SJCRH30 (cell line): ENCODE measurements around the gene OPCML. TPM values are rescaled to one million over a fixed set of nuclear protein-coding genes. Genes with fewer than 3 reads are reported as not detected.

Experiments used
- DNase-seq, 2 experiments: peaks; one replicate each; pipeline ENCODE4 v3.0.0-alpha.2; 2015 to 2020
- H3K27ac ChIP-seq: fragments of 250-450 bp; sonication (Bioruptor Pico); 2 replicates; pipeline ENCODE4 v1.5.1; 2020; ENCODE audit warnings: mild to moderate bottlenecking, moderate library complexity
- H3K27me3 ChIP-seq: fragments of 250-450 bp; sonication (Bioruptor Pico); 2 replicates; pipeline ENCODE4 v1.5.1; 2020; ENCODE audit warnings: mild to moderate bottlenecking, moderate library complexity
- H3K36me3 ChIP-seq: fragments of 250-450 bp; sonication (Bioruptor Pico); 2 replicates; pipeline ENCODE4 v1.5.1; 2020; ENCODE audit warnings: mild to moderate bottlenecking, moderate library complexity
- H3K4me1 ChIP-seq: fragments of 250-450 bp; sonication (Bioruptor Pico); 2 replicates; pipeline ENCODE4 v1.5.1; 2020; ENCODE audit warnings: mild to moderate bottlenecking, moderate library complexity
- H3K4me3 ChIP-seq: fragments of 250-450 bp; sonication (Bioruptor Pico); 2 replicates; pipeline ENCODE4 v1.5.1; 2020; ENCODE audit warnings: mild to moderate bottlenecking, moderate library complexity
- H3K9me3 ChIP-seq: fragments of 250-450 bp; sonication (Bioruptor Pico); replicated peaks from 2 replicates; pipeline ENCODE4 v1.5.1; 2020; ENCODE audit warnings: mild to moderate bottlenecking, moderate library complexity
- total RNA-seq: library from RNA; depleted of rRNA; stranded (reverse); fragments of >200 nt; shearing (Covaris generic); gene quantifications from 2 replicates; pipeline ENCODE4 v1.2.3, GENCODE V29; 2014; rRNA removed

OPCML gene
- not detected in 2 replicates for total RNA-seq

DNA sequence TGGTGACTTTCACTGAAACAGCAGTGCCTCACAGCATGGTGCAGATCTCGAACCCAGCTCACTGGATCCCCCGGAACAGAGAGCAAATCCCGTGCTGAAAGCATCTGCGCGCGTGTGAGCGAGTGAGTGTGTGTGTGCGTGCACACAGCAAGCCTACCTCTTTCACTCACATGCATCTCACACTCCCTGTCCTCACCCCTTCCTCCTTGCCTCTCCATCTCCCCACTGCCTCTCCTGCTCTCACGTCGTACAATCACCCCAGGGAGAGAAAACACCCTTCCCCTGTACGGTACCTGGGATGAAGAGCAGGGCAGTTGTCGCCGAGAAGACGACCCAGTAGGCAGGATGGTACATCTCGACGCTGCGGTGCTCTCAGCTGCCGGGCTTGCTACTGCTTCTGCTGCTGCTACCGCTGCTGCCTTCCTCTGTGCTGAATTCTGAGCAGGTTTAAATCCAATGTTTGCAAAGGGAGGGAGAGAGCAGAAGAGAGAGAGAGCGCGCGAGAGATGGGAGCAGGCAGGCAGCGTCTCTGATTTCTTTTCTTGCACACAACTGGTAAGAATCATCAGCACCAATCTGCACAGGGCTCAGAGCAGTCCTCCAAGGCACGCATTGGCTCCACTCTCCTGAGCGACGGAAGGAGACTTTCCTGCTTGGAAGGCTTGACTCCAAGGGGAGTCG is at the start of gene OPCML:
Gene OPCML, minus strand, starts transcription at position 531 of the 681 bp plus-strand sequence.
- no peaks in the 10 kb centered on the region for H3K9me3 ChIP-seq
- no peaks in the 10 kb centered on the region for H3K4me1 ChIP-seq
- H3K27me3 ChIP-seq: no peaks in the 10 kb centered on the region
- no peak for DNase-seq
- no peaks in the 10 kb centered on the region for H3K36me3 ChIP-seq
- H3K27ac ChIP-seq: no peak within 1 kb of the TSS
- H3K4me3 ChIP-seq: no peak within 1 kb of the TSS

DNA sequence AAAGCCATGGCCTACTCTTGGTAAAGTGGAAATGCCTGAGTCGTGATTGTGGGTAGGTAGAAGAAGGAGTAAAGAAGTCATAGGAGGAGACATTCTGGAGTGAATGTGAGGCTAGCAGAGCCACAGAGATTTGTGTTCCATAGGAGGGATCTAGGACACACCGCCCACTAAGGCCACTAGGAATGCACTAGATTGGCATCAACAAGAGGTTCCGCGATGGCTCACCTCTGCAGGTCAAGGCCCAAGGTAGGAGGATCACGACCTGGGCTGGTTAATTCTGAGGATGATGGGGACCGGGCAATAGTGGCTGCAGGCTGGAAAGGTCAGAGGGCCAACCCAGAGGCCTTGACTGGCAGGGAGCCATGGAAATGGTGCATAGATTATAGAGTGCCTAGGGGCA is 48.8 kb upstream of the OPCML start:
- no peaks in the 10 kb centered on the region for H3K9me3 ChIP-seq
- H3K4me3 ChIP-seq: no peak overlapping the region
- no peaks in the 10 kb centered on the region; the same call in 1 of the 2 replicates for H3K27me3 ChIP-seq
- H3K27ac ChIP-seq: no peak overlapping the region
- H3K4me1 ChIP-seq: no peaks in the 10 kb centered on the region
- no peak for DNase-seq
- H3K36me3 ChIP-seq: no peaks in the 10 kb centered on the region

DNA sequence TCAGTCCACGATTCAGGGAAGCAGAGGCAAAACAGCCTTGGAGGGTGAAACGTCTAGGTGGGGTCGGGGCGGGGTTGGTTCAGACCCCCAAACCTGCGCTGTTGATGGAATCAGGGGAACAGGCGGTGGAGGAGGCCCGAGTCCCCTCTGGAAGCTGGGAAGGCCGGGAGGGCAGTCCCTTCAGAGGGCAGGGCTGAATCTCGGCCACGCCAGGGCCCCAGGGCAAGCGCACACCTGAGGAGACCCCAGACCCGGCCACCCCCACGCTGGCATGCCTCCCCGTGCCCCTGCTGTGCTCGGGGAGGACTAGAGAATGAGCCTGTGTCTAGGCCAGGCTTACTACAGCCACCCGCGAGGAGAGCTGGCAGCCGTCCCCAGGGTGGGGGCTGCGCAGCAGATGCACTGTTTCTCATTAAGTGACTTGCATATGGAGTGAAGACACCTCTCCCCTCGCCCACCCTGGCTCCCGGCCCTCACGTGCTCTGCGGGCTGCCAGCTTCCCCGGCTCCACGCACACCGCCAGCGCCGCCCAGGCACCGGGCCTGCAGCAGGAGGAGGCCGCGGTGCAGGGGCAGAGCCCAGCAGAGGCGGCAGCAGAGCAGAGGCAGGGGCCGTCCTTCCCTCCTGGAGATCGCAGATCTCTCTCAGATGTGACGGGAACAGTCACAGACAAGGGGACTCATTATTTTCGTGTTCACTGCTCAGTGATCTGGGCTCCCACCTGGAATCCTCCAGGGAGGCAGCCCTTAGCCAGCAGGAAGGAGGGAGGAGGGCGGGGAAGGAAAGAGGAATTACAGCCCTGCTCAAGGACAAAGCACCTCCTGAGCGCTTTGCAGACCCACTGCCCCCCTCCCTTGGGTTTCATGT is 47.1 kb upstream of the OPCML start:
- Histone ChIP-seq H3K27me3 (no peaks in the 10 kb centered on the region; the same call in 1 of the 2 replicates), H3K4me3 (no peak overlapping the region), H3K27ac (no peak overlapping the region)

DNA sequence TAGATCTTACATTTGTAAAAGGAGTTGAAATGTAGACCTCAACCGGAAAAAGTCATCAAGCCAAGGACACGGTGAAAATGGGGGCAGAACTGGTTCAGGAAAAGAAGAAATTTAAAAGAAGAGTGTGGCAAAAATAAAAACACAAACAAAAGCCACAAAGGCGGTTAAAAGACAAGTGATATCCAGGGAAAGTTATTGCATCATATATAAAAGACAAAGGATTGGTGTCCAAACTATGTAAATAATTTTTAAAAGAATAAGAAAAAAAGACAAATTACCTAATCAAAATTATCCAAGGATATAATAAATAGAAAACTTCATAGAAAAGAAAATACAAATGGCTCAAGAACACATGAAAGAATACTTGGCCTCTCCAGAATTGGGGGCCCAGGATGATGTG is 45.1 kb upstream of the OPCML start:
- Histone ChIP-seq H3K36me3 (no peaks in the 10 kb centered on the region), H3K4me3 (no peak overlapping the region), H3K27ac (no peak overlapping the region), H3K4me1 (no peaks in the 10 kb centered on the region), H3K27me3 (no peaks in the 10 kb centered on the region; the same call in 1 of the 2 replicates), H3K9me3 (no peaks in the 10 kb centered on the region)
- DNase-seq: no peak

More for the DNA sequence above, 47.1 kb upstream of the OPCML start:
- Histone ChIP-seq H3K9me3 (no peaks in the 10 kb centered on the region), H3K36me3 (no peaks in the 10 kb centered on the region), H3K4me1 (no peaks in the 10 kb centered on the region)
- no peak for DNase-seq

DNA sequence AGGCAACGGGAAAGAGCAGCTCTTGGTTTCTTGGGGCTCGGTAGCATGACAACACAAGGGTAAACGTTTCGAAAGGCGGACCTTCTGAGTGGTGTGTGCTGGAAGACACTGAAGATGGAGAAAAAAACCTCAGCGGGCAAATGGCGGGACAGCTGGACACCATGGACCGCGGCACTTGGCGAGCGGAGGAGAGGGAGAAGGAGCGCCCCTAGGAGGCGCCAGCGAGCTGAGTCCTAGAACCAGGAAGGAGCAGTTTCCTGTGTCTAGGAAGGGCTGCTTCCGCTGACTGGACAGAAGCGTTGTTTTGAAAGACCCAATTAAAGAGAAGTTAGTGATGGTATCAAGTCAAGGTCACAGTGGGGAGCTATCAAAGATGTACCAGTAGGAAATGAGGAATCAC is 44.0 kb upstream of the OPCML start:
- Histone ChIP-seq H3K4me3 (no peak overlapping the region), H3K27me3 (no peaks in the 10 kb centered on the region; the same call in 1 of the 2 replicates), H3K27ac (no peak overlapping the region), H3K9me3 (no peaks in the 10 kb centered on the region), H3K36me3 (no peaks in the 10 kb centered on the region), H3K4me1 (no peaks in the 10 kb centered on the region)
- DNase-seq: peak; percentile 3 to 8

DNA sequence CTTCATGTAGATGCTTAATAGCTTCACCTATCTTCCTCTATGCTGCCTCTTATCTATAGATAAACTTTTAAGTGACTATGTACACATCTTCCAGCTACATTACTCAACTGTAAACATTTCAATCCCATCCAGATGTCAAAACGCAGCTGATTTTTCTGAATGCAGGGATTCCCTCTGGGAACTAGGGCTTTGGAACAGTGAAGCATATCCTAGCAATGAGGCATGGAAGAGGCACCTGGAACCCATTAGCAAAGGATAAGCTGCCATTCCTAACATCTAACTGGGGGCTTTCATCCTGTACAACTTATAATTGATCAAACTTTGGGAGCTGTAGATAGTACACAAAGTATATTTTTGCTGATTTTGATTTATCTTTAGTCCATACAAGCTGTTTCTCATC is 40.8 kb upstream of the OPCML start:
- no peak overlapping the region for H3K4me3 ChIP-seq
- H3K27ac ChIP-seq: no peak overlapping the region
- H3K4me1 ChIP-seq: no peaks in the 10 kb centered on the region
- no peak for DNase-seq
- H3K36me3 ChIP-seq: no peaks in the 10 kb centered on the region
- H3K9me3 ChIP-seq: no peaks in the 10 kb centered on the region
- H3K27me3 ChIP-seq: no peaks in the 10 kb centered on the region

DNA sequence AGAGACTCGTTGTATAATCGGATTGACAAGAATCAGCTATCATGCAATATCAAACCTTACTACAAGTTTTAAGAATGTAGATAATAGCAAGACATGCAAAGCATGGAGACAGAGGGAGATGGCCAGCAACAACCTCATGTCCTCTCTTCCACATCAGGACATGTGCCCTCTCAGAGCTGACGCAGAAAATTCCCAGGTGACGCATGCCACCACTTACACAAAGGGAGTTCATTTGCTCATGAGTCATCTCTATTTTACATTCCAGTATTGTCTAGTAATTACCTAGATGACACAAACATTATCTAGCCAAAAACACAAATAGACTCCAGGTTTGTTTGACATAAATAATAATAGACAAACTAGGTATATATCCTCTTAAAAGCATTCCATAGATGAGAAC is 38.1 kb upstream of the OPCML start:
- Histone ChIP-seq H3K4me3 (no peak overlapping the region), H3K4me1 (no peaks in the 10 kb centered on the region), H3K27ac (no peak overlapping the region), H3K36me3 (no peaks in the 10 kb centered on the region), H3K9me3 (no peaks in the 10 kb centered on the region), H3K27me3 (peaks cover 2% of the 10 kb centered on the region; the same call in 1 of the 2 replicates)
- no peak for DNase-seq

DNA sequence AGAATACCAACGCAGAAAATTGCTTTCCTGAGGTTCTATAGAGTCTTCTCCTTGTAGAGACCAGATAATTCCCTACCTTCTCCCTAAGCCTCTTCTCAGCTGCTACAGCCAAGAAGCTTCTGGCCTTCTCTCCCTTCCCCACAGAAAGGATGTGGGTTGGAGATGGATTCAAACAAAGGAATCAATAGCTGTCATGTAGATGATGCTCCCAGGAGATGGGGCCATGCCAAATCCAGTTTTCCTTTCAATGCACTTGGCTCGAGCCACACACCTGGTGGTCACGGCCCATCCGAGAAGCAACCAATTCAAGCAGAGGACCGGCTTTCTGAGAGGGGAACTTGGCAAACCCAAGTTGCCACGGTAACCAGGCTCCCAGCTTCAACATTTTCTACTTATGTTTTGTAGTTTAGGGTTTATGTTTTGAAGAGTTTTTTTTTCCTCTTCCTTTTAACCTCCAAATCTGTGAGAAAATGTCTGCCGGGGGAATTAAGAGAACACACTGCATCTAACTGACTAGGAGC is 31.3 kb upstream of the OPCML start:
- H3K36me3 ChIP-seq: no peaks in the 10 kb centered on the region
- H3K4me1 ChIP-seq: no peaks in the 10 kb centered on the region
- no peak overlapping the region for H3K27ac ChIP-seq
- DNase-seq: no peak
- no peaks in the 10 kb centered on the region for H3K9me3 ChIP-seq
- H3K27me3 ChIP-seq: peaks cover 3% of the 10 kb centered on the region; the same call in 1 of the 2 replicates
- H3K4me3 ChIP-seq: no peak overlapping the region

DNA sequence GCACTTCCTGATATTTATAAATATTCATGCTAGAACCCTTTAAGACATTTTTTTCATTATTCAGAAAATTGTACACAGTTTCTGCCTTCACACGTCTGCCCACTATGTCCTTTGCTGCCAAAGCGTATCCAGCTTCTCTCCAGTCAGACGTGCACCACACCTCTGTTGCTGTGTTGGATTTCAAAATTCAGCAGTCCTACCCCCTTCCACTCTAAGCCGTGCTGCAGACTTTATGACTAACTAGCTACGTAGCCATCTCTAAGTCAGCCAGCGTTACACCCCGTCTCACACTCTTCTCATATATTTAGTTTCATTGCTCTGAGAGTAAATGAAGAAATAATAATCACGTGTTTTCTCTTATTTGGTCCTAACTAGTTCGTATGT is 28.2 kb upstream of the OPCML start:
- no peak for DNase-seq
- Histone ChIP-seq H3K36me3 (no peaks in the 10 kb centered on the region), H3K27ac (no peak overlapping the region), H3K4me1 (no peaks in the 10 kb centered on the region), H3K9me3 (no peaks in the 10 kb centered on the region), H3K4me3 (no peak overlapping the region), H3K27me3 (peaks cover 1% of the 10 kb centered on the region; the same call in 1 of the 2 replicates)

DNA sequence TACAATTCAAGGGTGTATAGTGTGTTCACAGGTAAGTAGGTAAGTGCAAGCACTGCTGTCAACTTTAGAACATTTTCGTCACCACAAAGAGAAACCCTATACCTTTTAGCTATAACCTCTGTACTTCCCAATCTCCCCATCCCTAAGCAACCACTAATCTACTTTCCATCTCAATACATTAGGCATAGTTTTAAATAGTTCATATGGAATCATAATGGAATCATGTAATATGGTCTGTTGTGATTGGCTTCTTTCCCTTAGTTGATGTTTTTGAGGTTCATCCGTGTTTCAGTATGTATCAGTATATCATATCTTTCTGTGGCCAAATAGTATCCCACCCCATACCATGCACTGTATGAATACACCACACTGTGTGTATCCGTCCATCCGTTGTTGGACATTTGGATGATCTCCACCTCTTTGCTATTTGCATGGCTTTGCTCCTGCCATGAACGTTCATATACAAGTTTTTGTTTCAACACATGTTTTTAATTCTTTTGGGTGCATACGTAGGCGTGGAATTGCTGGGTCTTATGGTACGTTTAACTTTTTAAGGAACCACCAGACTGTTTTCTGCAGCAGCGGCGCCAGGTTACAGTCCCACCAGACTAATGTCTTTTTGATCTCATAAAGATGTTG is 27.7 kb upstream of the OPCML start:
- Histone ChIP-seq H3K4me3 (no peak overlapping the region), H3K27me3 (no peaks in the 10 kb centered on the region), H3K27ac (no peak overlapping the region), H3K9me3 (no peaks in the 10 kb centered on the region), H3K36me3 (no peaks in the 10 kb centered on the region), H3K4me1 (no peaks in the 10 kb centered on the region)
- no peak for DNase-seq

DNA sequence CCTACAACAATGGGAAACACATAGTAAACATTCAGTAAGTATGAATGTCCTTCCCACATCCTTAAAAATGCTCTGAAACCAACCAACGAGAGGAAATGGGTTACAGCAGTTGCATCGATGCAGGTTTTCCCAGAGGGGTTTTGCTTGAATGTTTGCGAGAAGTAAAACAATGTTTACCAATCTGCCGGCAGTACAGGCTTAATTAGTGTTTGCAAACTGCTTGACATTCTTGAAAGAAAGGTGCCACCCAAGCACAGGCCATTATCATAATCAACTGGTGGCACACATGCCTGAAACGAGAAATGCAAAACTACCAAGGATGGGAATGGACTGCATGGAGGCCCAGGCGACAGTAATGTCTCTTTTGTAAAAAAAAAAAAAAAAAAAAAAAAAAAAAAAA is 27.1 kb upstream of the OPCML start:
- Histone ChIP-seq H3K9me3 (no peaks in the 10 kb centered on the region), H3K4me3 (no peak overlapping the region), H3K27ac (no peak overlapping the region), H3K4me1 (no peaks in the 10 kb centered on the region), H3K27me3 (no peaks in the 10 kb centered on the region), H3K36me3 (no peaks in the 10 kb centered on the region)
- no peak for DNase-seq

DNA sequence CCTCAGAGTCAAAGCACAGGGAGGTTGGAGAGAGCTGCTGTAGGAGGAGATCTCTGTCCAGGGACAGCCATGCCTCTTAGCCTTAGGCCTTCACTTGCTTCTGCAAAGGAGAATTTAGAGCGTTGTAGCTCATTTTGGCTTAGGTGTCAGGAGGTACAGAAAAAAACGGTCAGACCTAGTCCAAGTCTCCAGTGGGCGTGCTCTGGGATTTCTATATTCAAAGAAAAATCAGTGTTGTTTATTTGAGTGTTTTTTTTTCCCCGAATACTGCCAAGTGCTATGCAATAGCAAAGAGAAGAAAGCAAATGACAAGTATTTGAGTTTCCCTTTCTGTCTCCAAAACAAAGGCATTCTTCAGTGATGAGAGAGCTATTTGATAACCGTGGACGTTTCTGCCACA is 22.7 kb upstream of the OPCML start:
- no peak overlapping the region for H3K4me3 ChIP-seq
- no peaks in the 10 kb centered on the region for H3K36me3 ChIP-seq
- H3K9me3 ChIP-seq: no peaks in the 10 kb centered on the region
- H3K27me3 ChIP-seq: no peaks in the 10 kb centered on the region
- no peak overlapping the region for H3K27ac ChIP-seq
- DNase-seq: no peak
- no peaks in the 10 kb centered on the region for H3K4me1 ChIP-seq

DNA sequence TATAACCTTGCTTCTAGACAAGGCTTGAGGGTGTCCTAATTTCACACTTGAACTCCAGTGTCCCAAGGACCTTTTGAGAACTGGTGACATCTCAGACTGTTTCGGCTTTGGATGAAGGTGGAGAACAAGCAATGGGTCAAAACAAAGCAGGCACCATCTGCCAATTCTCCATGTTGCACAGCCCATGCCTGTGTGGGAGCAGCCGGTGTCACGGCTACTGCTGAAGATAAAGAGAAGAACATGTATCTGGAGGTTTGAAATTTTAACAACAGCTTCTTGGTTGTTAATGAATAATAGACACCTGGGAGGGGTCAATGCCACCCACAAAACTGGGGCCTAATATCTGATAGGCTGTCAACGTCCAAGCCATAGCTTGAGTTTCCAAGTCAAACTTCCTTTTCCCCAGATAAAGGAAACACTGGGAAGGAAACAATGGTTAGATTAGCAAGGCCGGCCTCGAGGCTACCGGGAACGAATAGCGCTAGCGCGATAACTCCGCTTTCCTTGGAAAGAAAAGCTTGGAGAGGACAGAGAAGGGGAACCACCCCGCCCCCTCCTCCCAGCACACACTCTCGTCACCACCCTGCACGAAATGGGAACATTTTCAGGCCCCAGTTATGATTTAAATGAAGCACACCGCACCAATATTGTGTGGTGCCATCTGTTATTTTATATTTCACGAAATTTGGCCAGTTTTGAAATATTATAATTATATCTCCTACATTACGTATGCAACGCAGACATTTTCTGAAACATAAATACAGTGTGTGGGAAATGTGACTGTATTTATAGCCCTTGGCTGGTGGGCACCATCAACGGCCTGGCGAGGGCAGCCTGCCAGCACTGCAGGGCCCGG is 21.8 kb upstream of the OPCML start:
- H3K27me3 ChIP-seq: no peaks in the 10 kb centered on the region
- H3K4me1 ChIP-seq: no peaks in the 10 kb centered on the region
- no peaks in the 10 kb centered on the region for H3K36me3 ChIP-seq
- no peak overlapping the region for H3K4me3 ChIP-seq
- no peak for DNase-seq
- no peaks in the 10 kb centered on the region for H3K9me3 ChIP-seq
- no peak overlapping the region for H3K27ac ChIP-seq

DNA sequence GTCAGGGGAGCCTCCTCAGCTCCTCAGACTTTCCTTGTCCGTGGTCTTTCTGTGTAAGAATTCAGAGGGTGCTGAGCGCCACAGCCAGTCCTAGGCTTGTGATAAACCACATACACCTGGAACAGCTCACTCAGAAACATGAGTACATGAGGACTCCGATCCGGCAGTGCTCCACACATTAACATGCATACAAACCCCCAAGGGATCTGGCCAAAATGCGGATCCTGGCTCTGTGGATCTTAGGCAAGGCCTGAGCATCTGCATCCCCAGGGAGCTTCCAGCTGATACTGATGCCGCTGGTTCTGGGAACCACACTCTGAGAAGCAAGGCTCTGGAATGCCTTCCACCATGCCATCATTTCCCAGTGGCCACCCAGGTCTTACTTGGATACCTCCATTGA is 20.6 kb upstream of the OPCML start:
- no peak overlapping the region for H3K4me3 ChIP-seq
- H3K9me3 ChIP-seq: no peaks in the 10 kb centered on the region
- no peaks in the 10 kb centered on the region for H3K4me1 ChIP-seq
- no peaks in the 10 kb centered on the region for H3K36me3 ChIP-seq
- no peak for DNase-seq
- H3K27me3 ChIP-seq: no peaks in the 10 kb centered on the region
- no peak overlapping the region for H3K27ac ChIP-seq
